K562 (cell line): ENCODE measurements around the gene UBE2L3. TPM values are rescaled to one million over a fixed set of nuclear protein-coding genes. Genes with fewer than 3 reads are reported as not detected.

ENCODE experiments used
- CEBPG ChIP-seq, 3 experiments: fragments of 200-800 bp in 1 of 3; sonication (Bioruptor generic) in 1 of 3; sonication (generic) in 1 of 3; formaldehyde crosslinking in 1 of 3; IDR thresholded peaks in 2 of 3; conservative IDR thresholded peaks in 1 of 3; 2 replicates each; pipeline versions ENCODE4 v1.6.1 to v1.8.0; 2016 to 2022; ENCODE audit warnings: missing compliant biosample characterization in 2 of 3, missing genetic modification characterization in 2 of 3, mild to moderate bottlenecking in 1 of 3, missing genetic modification reagents in 1 of 3
- CSDE1 ChIP-seq, 2 experiments: fragments of 450-650 bp; IDR thresholded peaks; 2 replicates each; pipeline ENCODE4 v1.6.1; 2016; ENCODE audit warnings: mild to moderate bottlenecking in 1 of 2
- ETV6 ChIP-seq, 3 experiments: fragments of 150-350 bp in 1 of 3; sonication (generic) in 1 of 3; formaldehyde crosslinking in 1 of 3; IDR thresholded peaks; 2 replicates each; pipeline versions ENCODE4 v1.6.1 to v1.8.0; 2014 to 2022; ENCODE audit warnings: borderline replicate concordance in 2 of 3, low read depth in 2 of 3, antibody characterized with exemption in 1 of 3, low read length in 1 of 3, mild to moderate bottlenecking in 1 of 3, missing genetic modification reagents in 1 of 3
- FOSL1 ChIP-seq: fragments of 200-800 bp; sonication (Bioruptor generic); conservative IDR thresholded peaks from 2 replicates; pipeline ENCODE4 v1.6.1; 2016; ENCODE audit warnings: missing genetic modification characterization, missing compliant biosample characterization
- GTF2F1 ChIP-seq: IDR thresholded peaks from 2 replicates; pipeline ENCODE4 v1.6.1; 2011; ENCODE audit warnings: low read depth, low read length, improper control_type of control experiment
- JUND ChIP-seq, 2 experiments: IDR thresholded peaks; 2 replicates in 1 of 2; 3 replicates in 1 of 2; pipeline ENCODE4 v1.6.1; 2011; ENCODE audit warnings: borderline replicate concordance in 2 of 2, low read depth in 2 of 2, low read length in 2 of 2, improper control_type of control experiment in 1 of 2, missing biosample characterization in 1 of 2, missing genetic modification characterization in 1 of 2, missing genetic modification reagents in 1 of 2
- MNT ChIP-seq, 2 experiments: fragments of 450-650 bp; conservative IDR thresholded peaks; 2 replicates each; pipeline ENCODE4 v1.6.1; 2017; ENCODE audit warnings: mild to moderate bottlenecking in 2 of 2, moderate library complexity in 2 of 2
- MYC ChIP-seq, 2 experiments: fragments of 250-450 bp in 1 of 2; sonication (Bioruptor Pico) in 1 of 2; IDR thresholded peaks; 2 replicates each; pipeline versions ENCODE4 v1.5.1 to v1.6.1; 2012 to 2021; ENCODE audit warnings: low read depth in 2 of 2, borderline replicate concordance in 1 of 2, improper control_type of control experiment in 1 of 2, low read length in 1 of 2, mild to moderate bottlenecking in 1 of 2, moderate library complexity in 1 of 2
- RBM22 ChIP-seq: fragments of 200-400 bp; formaldehyde crosslinking; IDR thresholded peaks from 2 replicates; pipeline ENCODE4 v1.6.1; 2018; ENCODE audit warnings: low read length, low read depth; ENCODE audit not compliant: poor library complexity, severe bottlenecking
- SMC3 ChIP-seq: conservative IDR thresholded peaks from 2 replicates; pipeline ENCODE4 v1.6.1; 2011; ENCODE audit warnings: low read depth, low read length, improper control_type of control experiment; ENCODE audit not compliant: insufficient read depth
- SREBF1 ChIP-seq: fragments of 150-350 bp; IDR thresholded peaks from 2 replicates; pipeline ENCODE4 v1.6.1; 2014; ENCODE audit warnings: antibody characterized with exemption, low read depth, low read length, borderline replicate concordance
- SRF ChIP-seq, 2 experiments: fragments of 250-450, 450-650 bp in 1 of 2; sonication (Bioruptor Pico) in 1 of 2; sonication (generic) in 1 of 2; formaldehyde crosslinking; IDR thresholded peaks; 2 replicates each; pipeline versions ENCODE4 v1.5.0 to v1.5.1; 2020 to 2022; ENCODE audit warnings: mild to moderate bottlenecking in 1 of 2, missing genetic modification reagents in 1 of 2
- TBP ChIP-seq: optimal IDR thresholded peaks from 2 replicates; pipeline ENCODE3; 2011; ENCODE audit warnings: low read depth, low read length, improper control_type of control experiment
- TEAD4 ChIP-seq, 2 experiments: sonication (generic) in 1 of 2; formaldehyde crosslinking in 1 of 2; IDR thresholded peaks; 2 replicates each; pipeline versions ENCODE4 v1.6.1 to v1.8.0; 2012 to 2022; ENCODE audit warnings: borderline replicate concordance in 1 of 2, inconsistent platforms in 1 of 2, low read length in 1 of 2, mild to moderate bottlenecking in 1 of 2, missing genetic modification reagents in 1 of 2
- polyA plus RNA-seq, 8 experiments: library from polyadenylated mRNA; depleted of rRNA in 4 of 8; stranded (reverse) in 5 of 8; unstranded in 3 of 8; fragments of >200 nt; fragmentation: Nextera tagmentation in 2 of 8; fragmentation: Illumina TruSeq in 1 of 8; extraction: Ambion mirVana in 2 of 8; extraction: Trizol in 1 of 8; gene quantifications; 2 replicates each; pipeline versions ENCODE4 v1.2.1 to v1.2.3, GENCODE V29; 2011 to 2014; ENCODE audit warnings: inconsistent platforms in 1 of 8, missing spikeins in 1 of 8
- total RNA-seq, 7 experiments: library from RNA; depleted of rRNA in 6 of 7; stranded (reverse); fragments of >200 nt in 6 of 7; fragmentation: Illumina TruSeq in 2 of 7; extraction: Trizol in 2 of 7; gene quantifications; 2 replicates each; pipeline versions ENCODE4 v1.2.1 to v1.2.3, GENCODE V29; 2011 to 2021; ENCODE audit warnings: low replicate concordance in 1 of 7
- TF ChIP-seq, protein P1 (sequence below): fragments of 450-650 bp; formaldehyde crosslinking; IDR thresholded peaks from 2 replicates; pipeline ENCODE4 v1.4.0; 2022; ENCODE audit warnings: mild to moderate bottlenecking, moderate library complexity
- TF ChIP-seq, protein P2 (sequence below): fragments of 450-650 bp; IDR thresholded peaks from 2 replicates; pipeline ENCODE4 v1.6.1; 2017; ENCODE audit warnings: antibody characterized with exemption

The UBE2L3 gene
- total and polyA plus RNA-seq, 9 of the 15 experiments (the other 6 are each of a cell fraction or from before 2014, with no cell fraction given) = 215 to 625 (median 285) TPM

DNA sequence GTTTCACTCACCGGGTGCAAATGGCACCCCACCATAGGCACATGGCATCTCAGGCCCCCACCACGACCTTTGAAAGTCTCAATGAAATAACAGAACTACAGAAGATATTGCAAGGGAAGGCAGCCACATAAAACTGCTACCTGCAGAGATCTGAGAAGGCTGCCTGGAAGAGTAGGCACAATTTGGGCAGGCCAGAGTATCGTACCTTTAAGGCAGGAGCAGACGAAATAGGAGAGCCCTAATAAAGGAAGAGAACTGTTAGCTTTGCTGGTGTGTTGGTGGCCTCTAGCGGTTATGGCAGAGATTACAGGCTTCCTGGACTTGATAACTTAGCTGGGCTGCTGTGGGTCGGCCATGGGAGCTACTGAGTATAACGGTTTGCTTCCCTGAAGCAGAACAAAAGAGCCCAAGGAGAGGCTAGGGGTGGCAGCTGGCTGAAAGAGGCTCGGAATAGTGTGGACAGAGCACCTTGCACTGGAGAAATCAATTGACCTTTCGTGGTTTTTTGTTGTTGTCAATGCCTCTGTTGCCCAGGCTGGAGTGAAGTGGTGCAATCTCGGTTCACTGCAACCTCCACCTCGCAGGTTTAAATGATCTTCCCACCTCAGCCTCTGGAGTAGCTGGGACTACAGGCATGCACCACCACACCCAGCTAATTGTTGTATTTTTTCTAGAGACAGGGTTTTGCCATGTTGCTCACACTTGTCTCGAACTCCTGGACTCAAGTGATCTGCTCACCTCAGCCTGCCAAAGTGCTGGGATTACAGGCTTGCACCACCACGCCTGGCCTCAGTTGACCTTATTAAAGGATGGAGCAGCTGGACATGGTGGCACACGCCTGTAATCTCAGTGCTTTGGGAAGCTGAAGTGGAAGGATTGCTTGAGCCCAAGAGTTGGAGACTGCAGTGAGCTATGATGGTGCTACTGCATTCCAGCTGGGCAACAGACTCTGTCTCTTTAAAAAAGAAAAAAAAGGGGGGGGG lies 79.4 kb downstream of the UBE2L3 start (continued):
- no peak for TF ChIP-seq MNT (conservative IDR thresholded peaks at IDR 0.05)
- TF ChIP-seq, protein P1, sequence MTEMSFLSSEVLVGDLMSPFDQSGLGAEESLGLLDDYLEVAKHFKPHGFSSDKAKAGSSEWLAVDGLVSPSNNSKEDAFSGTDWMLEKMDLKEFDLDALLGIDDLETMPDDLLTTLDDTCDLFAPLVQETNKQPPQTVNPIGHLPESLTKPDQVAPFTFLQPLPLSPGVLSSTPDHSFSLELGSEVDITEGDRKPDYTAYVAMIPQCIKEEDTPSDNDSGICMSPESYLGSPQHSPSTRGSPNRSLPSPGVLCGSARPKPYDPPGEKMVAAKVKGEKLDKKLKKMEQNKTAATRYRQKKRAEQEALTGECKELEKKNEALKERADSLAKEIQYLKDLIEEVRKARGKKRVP (CRISPR knock-in tag) = no peak
- no peak for TF ChIP-seq TBP
- TF ChIP-seq CSDE1 (IDR thresholded peaks at IDR 0.05) = no peak
- TF ChIP-seq JUND (IDR thresholded peaks at IDR 0.05; ENCODE audit: borderline replicate concordance, low read depth, low read length) = peak; percentile 87
- TF ChIP-seq JUND (tag; IDR thresholded peaks at IDR 0.05; ENCODE audit: borderline replicate concordance, low read depth, low read length) = no peak
- TF ChIP-seq SREBF1 = peak; percentile 24; the same call in 1 of the 2 replicates
- no peak for TF ChIP-seq RBM22
- TF ChIP-seq SMC3 = peak; percentile 99
- TF ChIP-seq CEBPG (CRISPR knock-in tag; IDR thresholded peaks at IDR 0.05) = no peak
- no peak for TF ChIP-seq CEBPG (tag; conservative IDR thresholded peaks at IDR 0.05 in 1 of 2, IDR thresholded peaks at IDR 0.05 in 1 of 2)
- TF ChIP-seq ETV6 (IDR thresholded peaks at IDR 0.05; ENCODE audit: borderline replicate concordance in 1 of 2, low read depth in 2 of 2, low read length in 1 of 2) = peak in 1 of 2 experiments; percentile 48; a peak in 1 of 4 replicates
- TF ChIP-seq ETV6 (CRISPR knock-in tag; IDR thresholded peaks at IDR 0.05; ENCODE audit: borderline replicate concordance) = no peak
- TF ChIP-seq FOSL1 = no peak
- no peak for TF ChIP-seq TEAD4 (IDR thresholded peaks at IDR 0.05; ENCODE audit: low read length)
- no peak for TF ChIP-seq TEAD4 (CRISPR knock-in tag; IDR thresholded peaks at IDR 0.05; ENCODE audit: borderline replicate concordance)
- TF ChIP-seq, protein P2, sequence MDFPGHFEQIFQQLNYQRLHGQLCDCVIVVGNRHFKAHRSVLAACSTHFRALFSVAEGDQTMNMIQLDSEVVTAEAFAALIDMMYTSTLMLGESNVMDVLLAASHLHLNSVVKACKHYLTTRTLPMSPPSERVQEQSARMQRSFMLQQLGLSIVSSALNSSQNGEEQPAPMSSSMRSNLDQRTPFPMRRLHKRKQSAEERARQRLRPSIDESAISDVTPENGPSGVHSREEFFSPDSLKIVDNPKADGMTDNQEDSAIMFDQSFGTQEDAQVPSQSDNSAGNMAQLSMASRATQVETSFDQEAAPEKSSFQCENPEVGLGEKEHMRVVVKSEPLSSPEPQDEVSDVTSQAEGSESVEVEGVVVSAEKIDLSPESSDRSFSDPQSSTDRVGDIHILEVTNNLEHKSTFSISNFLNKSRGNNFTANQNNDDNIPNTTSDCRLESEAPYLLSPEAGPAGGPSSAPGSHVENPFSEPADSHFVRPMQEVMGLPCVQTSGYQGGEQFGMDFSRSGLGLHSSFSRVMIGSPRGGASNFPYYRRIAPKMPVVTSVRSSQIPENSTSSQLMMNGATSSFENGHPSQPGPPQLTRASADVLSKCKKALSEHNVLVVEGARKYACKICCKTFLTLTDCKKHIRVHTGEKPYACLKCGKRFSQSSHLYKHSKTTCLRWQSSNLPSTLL = no peak
- TF ChIP-seq MYC (IDR thresholded peaks at IDR 0.05; ENCODE audit: low read depth, low read length) = peak; percentile 67
- no peak for TF ChIP-seq MYC (CRISPR knock-in tag; IDR thresholded peaks at IDR 0.05; ENCODE audit: borderline replicate concordance, low read depth)
- no peak for TF ChIP-seq SRF (CRISPR knock-in tag; IDR thresholded peaks at IDR 0.05)
- TF ChIP-seq GTF2F1 = peak; percentile 78
